Left ventricle myocardium inferior (tissue), 1 donor: ENCODE results near the gene TRIM26. TPM values are rescaled to one million over a fixed set of nuclear protein-coding genes. Genes with fewer than 3 reads are reported as not detected.

Experiments used
- DNase-seq: peaks from one replicate; pipeline ENCODE4 v3.0.0-alpha.2; 2020
- H3K27ac ChIP-seq: fragments of 200-600 bp; replicated peaks from 2 replicates; pipeline ENCODE4 v1.8.0; 2021
- H3K27me3 ChIP-seq: fragments of 200-600 bp; 2 replicates; pipeline ENCODE4 v1.8.0; 2021; ENCODE audit warnings: low read depth
- H3K36me3 ChIP-seq: fragments of 200-600 bp; 2 replicates; pipeline ENCODE4 v1.8.0; 2021
- H3K4me1 ChIP-seq: fragments of 200-600 bp; 2 replicates; pipeline ENCODE4 v1.8.0; 2021
- H3K4me3 ChIP-seq: fragments of 200-600 bp; 2 replicates; pipeline ENCODE4 v1.8.0; 2021; ENCODE audit warnings: mild to moderate bottlenecking, moderate library complexity
- H3K9me3 ChIP-seq: fragments of 200-600 bp; replicated peaks from 2 replicates; pipeline ENCODE4 v1.8.0; 2021
- CTCF ChIP-seq: fragments of 200-600 bp; IDR thresholded peaks from 2 replicates; pipeline ENCODE4 v1.8.0; 2021; ENCODE audit warnings: antibody characterized with exemption, mild to moderate bottlenecking, borderline replicate concordance
- intact Hi-C: fragments of 100-400 bp; cut with micrococcal nuclease; formaldehyde crosslinking; loops from one replicate; pipeline ENCODE4 v1.11.0; 2022
- total RNA-seq: library from RNA; stranded (reverse); fragmentation: NEBNext Ultra II Directional; extraction: Animal tissue kit (Norgen Biotek cat#: 25700); gene quantifications from one replicate; pipeline ENCODE4 v1.2.1, GENCODE V29; 2021
- donor health status: DM: no; HTN: yes; CAD: no; lungs with severe emphysema.

TRIM26 gene
- total RNA-seq, 1 donor from 2014 or later = 19.9 TPM

- no peak for TF ChIP-seq CTCF
- no peaks in the 10 kb centered on the region for H3K27me3 ChIP-seq
- DNase-seq = no peak
- peaks cover 67% of the 10 kb centered on the region for H3K4me1 ChIP-seq
- intact Hi-C loops = no loop called here
- H3K4me3 ChIP-seq = peak overlapping the region; percentile 18
- H3K9me3 ChIP-seq = no peaks in the 10 kb centered on the region
- H3K27ac ChIP-seq = peak overlapping the region; percentile 75
- no peaks in the 10 kb centered on the region for H3K36me3 ChIP-seq
Observed at GRCh38 chr6:30206799-30207618, 6.2 kb downstream of the TRIM26 start.

- Histone ChIP-seq H3K27ac (peak overlapping the region; percentile 75), H3K36me3 (no peaks in the 10 kb centered on the region), H3K9me3 (no peaks in the 10 kb centered on the region), H3K27me3 (no peaks in the 10 kb centered on the region), H3K4me3 (no peak overlapping the region), H3K4me1 (peaks cover 66% of the 10 kb centered on the region)
- no peak for TF ChIP-seq CTCF
- no peak for DNase-seq
- intact Hi-C loops = no loop called here
Observed at GRCh38 chr6:30206152-30206551, 7.1 kb downstream of the TRIM26 start.

GRCh38 chr6:30204116-30204515, 9.1 kb downstream of the TRIM26 start:
- Histone ChIP-seq H3K27ac (no peak overlapping the region), H3K36me3 (peaks cover 15% of the 10 kb centered on the region), H3K9me3 (no peaks in the 10 kb centered on the region), H3K27me3 (no peaks in the 10 kb centered on the region), H3K4me3 (no peak overlapping the region), H3K4me1 (peaks cover 63% of the 10 kb centered on the region)
- DNase-seq = no peak
- no peak for TF ChIP-seq CTCF
- intact Hi-C loops = no loop called here

- H3K4me3 ChIP-seq = no peak overlapping the region
- DNase-seq = no peak
- intact Hi-C loops = no loop called here
Observed at GRCh38 chr6:30202366-30202765, 10.8 kb downstream of the TRIM26 start.

GRCh38 chr6:30200551-30201281, 12.5 kb downstream of the TRIM26 start:
- no peak for TF ChIP-seq CTCF
- DNase-seq = no peak
- Histone ChIP-seq H3K4me3 (no peak overlapping the region), H3K27me3 (no peaks in the 10 kb centered on the region), H3K36me3 (peaks cover 49% of the 10 kb centered on the region), H3K27ac (no peak overlapping the region), H3K9me3 (no peaks in the 10 kb centered on the region), H3K4me1 (peaks cover 34% of the 10 kb centered on the region)
- intact Hi-C loops = no loop called here

More at GRCh38 chr6:30202366-30202765, 10.8 kb downstream of the TRIM26 start:
- peaks cover 50% of the 10 kb centered on the region for H3K4me1 ChIP-seq
- no peaks in the 10 kb centered on the region for H3K9me3 ChIP-seq
- no peak overlapping the region for H3K27ac ChIP-seq
- H3K27me3 ChIP-seq = no peaks in the 10 kb centered on the region
- TF ChIP-seq CTCF = no peak
- H3K36me3 ChIP-seq = peaks cover 33% of the 10 kb centered on the region
